Heart right ventricle (tissue), 16 donors: Measurements from ENCODE around the gene RAD51D. TPM values are rescaled to one million over a fixed set of nuclear protein-coding genes. Genes with fewer than 3 reads are reported as not detected.

ENCODE experiments used
- ATAC-seq, 8 donors: fragments of 200-7000 bp; cut with Tn5 transposase; one replicate each; pipeline ENCODE4 v1.9.1; 2020; ENCODE audit warnings: mild to moderate bottlenecking in 8 of 8, moderate library complexity in 8 of 8, moderate number of reproducible peaks in 1 of 8
- DNase-seq, 2 donors: peaks; one replicate each; pipeline ENCODE4 v3.0.0-alpha.2; 2020
- H3K27ac ChIP-seq, 10 donors: fragments of 200-600 bp; sonication (generic) in 2 of 10; one replicate each; pipeline versions ENCODE4 v1.5.0 to v1.8.0; 2020 to 2022; ENCODE audit warnings: mild to moderate bottlenecking in 3 of 10
- H3K27me3 ChIP-seq, 7 donors: fragments of 200-600 bp; one replicate each; pipeline ENCODE4 v1.8.0; 2021 to 2022; ENCODE audit warnings: mild to moderate bottlenecking in 2 of 7
- H3K36me3 ChIP-seq, 9 donors: fragments of 200-600 bp; sonication (generic) in 1 of 9; one replicate each; pipeline versions ENCODE4 v1.5.0 to v1.8.0; 2020 to 2022; ENCODE audit warnings: mild to moderate bottlenecking in 2 of 9
- H3K4me1 ChIP-seq, 9 donors: fragments of 200-600 bp; sonication (generic) in 1 of 9; one replicate each; pipeline versions ENCODE4 v1.5.0 to v1.8.0; 2020 to 2022; ENCODE audit warnings: mild to moderate bottlenecking in 4 of 9
- H3K4me3 ChIP-seq, 10 donors: fragments of 200-600 bp; sonication (generic) in 2 of 10; one replicate each; pipeline versions ENCODE4 v1.5.0 to v1.8.0; 2020 to 2022; ENCODE audit warnings: mild to moderate bottlenecking in 7 of 10, moderate library complexity in 2 of 10
- H3K9me3 ChIP-seq, 11 donors: fragments of 200-600 bp in 10 of 11; sonication (generic) in 2 of 11; one replicate each; pipeline versions ENCODE4 v1.5.0 to v1.8.0; 2013 to 2022; ENCODE audit warnings: mild to moderate bottlenecking in 2 of 11, control low read depth in 1 of 11, moderate library complexity in 1 of 11
- WGBS, 2 donors: extraction: QIAGEN DNeasy Blood & Tissue Kit; methylation state at CpG; one replicate each; pipeline ENCODE4 v1.1.7; 2013; ENCODE audit warnings: inconsistent platforms in 1 of 2; 5-methylcytosine and 5-hydroxymethylcytosine counted together
- intact Hi-C, 10 donors: fragments of 100-400 bp; cut with DNase I; formaldehyde crosslinking; loops; one replicate each; pipeline versions ENCODE4 v1.11.1 to v1.14.2; 2022
- polyA plus RNA-seq, 2 donors: library from polyadenylated mRNA; stranded (reverse); fragments of 200-250 nt; gene quantifications; one replicate each; pipeline ENCODE4 v1.2.3, GENCODE V29; 2013
- total RNA-seq, 10 donors: library from RNA; stranded (reverse); fragmentation: NEBNext Ultra II Directional in 3 of 10; extraction: Animal tissue kit (Norgen Biotek cat#: 25700) in 3 of 10; gene quantifications; one replicate each; pipeline versions ENCODE4 v1.2.1 to v1.2.4, GENCODE V29; 2021 to 2023
- TF ChIP-seq, protein P1 (sequence below), 9 donors: fragments of 200-600 bp; sonication (generic) in 2 of 9; IDR thresholded peaks; one replicate each; pipeline versions ENCODE4 v1.5.0 to v1.8.0; 2021 to 2022; ENCODE audit warnings: antibody characterized with exemption in 9 of 9, mild to moderate bottlenecking in 5 of 9, moderate library complexity in 1 of 9
- donor health status: Arrhythmogenic right ventricular cardiomyopathy.
- donor health status: ischemic (EF 13 %, LVEDD 7.1; RV severe dilation, severe dysfunction).
- donor health status: healthy with polysubstance abuse.
- donor health status: DM: no; HTN: yes; CAD: no.
- donor health status: DM: no; HTN: no; CAD: no.
- donor health status: ischemic (EF 25% LVEDD 6.9; RV normal size, moderate dysfunction).
- donor health status: ischemic (EF 25% LVEDD 5.7; RV mildly dilated, moderate dysfunction).
- donor health status: healthy.
- donor health status: DM: yes; HTN: yes; CAD: no.
- donor health status: Ischemic cardiomyopathy.
- donor health status: ischemic (EF 35%, LVEDD 5.7; RV mildly dilated, moderate dysfunction).
- donor health status: nonischemic (EF 11% LVEDD 7.7; RV severe dilation, severe dysfunction).
- donor health status: DM: yes; HTN: yes; CAD: no.
- donor health status: PGD.
- donor health status: ischemic (EF 29% LVEDD 5.4; RV normal size, mild dysfunction).
- donor health status: nonischemic (EF 23%, LVEDD 6.1; RV moderate dilation, normal function).

RAD51D gene
- total and polyA plus RNA-seq, 12 donors: 3.0 to 9.6 (median 5.3) TPM

DNA sequence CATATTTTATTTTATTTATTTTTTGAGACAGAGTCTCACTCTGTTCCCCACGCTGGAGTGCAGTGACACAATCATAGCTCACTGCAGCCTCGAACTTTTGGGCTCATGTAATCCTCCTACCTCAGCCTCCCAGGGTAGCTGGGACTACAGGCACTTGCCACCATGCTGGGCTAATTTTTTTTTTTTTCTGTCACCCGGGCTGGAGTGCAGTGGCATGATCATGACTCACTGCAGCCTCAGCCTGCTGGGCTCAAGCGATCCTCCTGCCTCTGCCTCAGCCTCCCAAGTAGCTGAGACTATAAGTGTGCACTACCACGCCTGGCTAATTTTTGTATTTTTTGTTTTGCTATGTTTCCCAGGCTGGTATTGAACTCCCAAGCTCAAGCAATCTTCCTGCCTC is 45.1 kb upstream of the RAD51D start:
- intact Hi-C loops: loop anchor here in 4 of 10 donors (5.0 to 10.0 kb wide), 3 partner anchors 368 to 580 kb away; partner anchors contain the start of gene SLFN12L (in 1 of the 4)
- Histone ChIP-seq H3K36me3 (peaks cover 0 to 78% (median under 1%) of the 10 kb centered on the region in 9 donors), H3K9me3 (no peaks in the 10 kb centered on the region)

DNA sequence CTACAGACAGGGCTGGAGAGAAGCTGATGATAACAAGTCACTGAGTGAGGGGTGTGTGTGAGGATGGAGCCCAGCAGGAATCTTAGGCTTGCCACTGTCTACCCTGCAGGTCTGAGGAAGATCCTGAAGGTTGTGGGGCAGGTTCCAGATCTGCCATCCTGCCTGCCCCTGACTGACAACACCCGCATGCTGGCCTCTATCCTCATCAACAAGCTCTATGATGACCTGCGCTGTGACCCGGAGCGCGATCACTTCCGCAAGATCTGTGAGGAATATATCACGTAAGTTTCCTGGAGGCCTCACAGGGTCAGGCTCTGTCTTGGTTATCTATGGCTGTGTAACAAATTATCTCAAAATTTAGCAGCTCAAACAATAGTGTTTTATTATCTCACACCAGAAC is 44.2 kb upstream of the RAD51D start:
- ATAC-seq (no peak), DNase-seq (no peak)
- Histone ChIP-seq H3K36me3 (peaks cover 0 to 79% (median 5%) of the 10 kb centered on the region in 9 donors), H3K9me3 (no peaks in the 10 kb centered on the region), H3K27me3 (no peaks in the 10 kb centered on the region), H3K4me3 (no peak overlapping the region), H3K27ac (no peak overlapping the region), H3K4me1 (peaks cover 0 to 16% (median 0%) of the 10 kb centered on the region in 9 donors)
- intact Hi-C loops: loop anchor here in 2 of 10 donors (10.0 kb wide), 1 partner anchor 581 kb away; no protein-coding TSS in a partner anchor
- TF ChIP-seq, protein P1, sequence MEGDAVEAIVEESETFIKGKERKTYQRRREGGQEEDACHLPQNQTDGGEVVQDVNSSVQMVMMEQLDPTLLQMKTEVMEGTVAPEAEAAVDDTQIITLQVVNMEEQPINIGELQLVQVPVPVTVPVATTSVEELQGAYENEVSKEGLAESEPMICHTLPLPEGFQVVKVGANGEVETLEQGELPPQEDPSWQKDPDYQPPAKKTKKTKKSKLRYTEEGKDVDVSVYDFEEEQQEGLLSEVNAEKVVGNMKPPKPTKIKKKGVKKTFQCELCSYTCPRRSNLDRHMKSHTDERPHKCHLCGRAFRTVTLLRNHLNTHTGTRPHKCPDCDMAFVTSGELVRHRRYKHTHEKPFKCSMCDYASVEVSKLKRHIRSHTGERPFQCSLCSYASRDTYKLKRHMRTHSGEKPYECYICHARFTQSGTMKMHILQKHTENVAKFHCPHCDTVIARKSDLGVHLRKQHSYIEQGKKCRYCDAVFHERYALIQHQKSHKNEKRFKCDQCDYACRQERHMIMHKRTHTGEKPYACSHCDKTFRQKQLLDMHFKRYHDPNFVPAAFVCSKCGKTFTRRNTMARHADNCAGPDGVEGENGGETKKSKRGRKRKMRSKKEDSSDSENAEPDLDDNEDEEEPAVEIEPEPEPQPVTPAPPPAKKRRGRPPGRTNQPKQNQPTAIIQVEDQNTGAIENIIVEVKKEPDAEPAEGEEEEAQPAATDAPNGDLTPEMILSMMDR (IDR thresholded peaks at IDR 0.05): no peak
- 92% methylated on average over 7 of the region's 7 CpGs for WGBS, 2 donors

More for the DNA sequence above, 45.1 kb upstream of the RAD51D start:
- ATAC-seq (no peak), DNase-seq (no peak)
- TF ChIP-seq, protein P1 (IDR thresholded peaks at IDR 0.05): no peak
- H3K4me3 ChIP-seq: no peak overlapping the region
- peaks cover 0 to 16% (median 0%) of the 10 kb centered on the region in 9 donors for H3K4me1 ChIP-seq
- H3K27ac ChIP-seq: no peak overlapping the region
- H3K27me3 ChIP-seq: no peaks in the 10 kb centered on the region
- WGBS, 2 donors: 71 to 79% methylated on average over 5 of the region's 5 CpGs

DNA sequence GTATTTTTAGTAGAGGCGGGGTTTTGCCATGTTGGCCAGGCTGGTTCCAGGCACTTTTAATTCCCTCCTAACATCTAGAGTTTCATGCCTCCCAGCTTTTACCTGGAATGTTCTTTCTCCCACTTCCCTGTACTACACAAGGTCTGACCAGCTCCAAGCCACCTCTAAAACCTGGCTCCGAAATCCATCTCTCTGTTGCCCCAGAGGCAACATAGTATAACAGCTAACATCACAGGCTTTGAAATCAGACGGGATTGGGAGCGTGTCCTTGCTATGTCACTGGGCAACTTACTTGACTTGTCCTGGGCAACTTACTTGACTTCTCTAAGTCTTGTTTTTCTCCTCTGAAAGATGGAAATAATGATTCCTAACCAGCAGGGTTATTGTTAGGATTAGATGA is 43.1 kb upstream of the RAD51D start:
- peaks cover 0 to 16% (median 0%) of the 10 kb centered on the region in 9 donors for H3K4me1 ChIP-seq
- H3K27ac ChIP-seq: no peak overlapping the region
- TF ChIP-seq, protein P1 (IDR thresholded peaks at IDR 0.05): no peak
- H3K36me3 ChIP-seq: peaks cover 0 to 73% (median 5%) of the 10 kb centered on the region in 9 donors
- WGBS, 2 donors: 84 to 87% methylated on average over 4 of the region's 4 CpGs
- H3K9me3 ChIP-seq: no peaks in the 10 kb centered on the region
- no peak overlapping the region for H3K4me3 ChIP-seq
- no peaks in the 10 kb centered on the region for H3K27me3 ChIP-seq
- DNase-seq (no peak), ATAC-seq (no peak)
- intact Hi-C loops: loop anchor here in 2 of 10 donors (10.0 kb wide), 1 partner anchor 582 kb away; no protein-coding TSS in a partner anchor

DNA sequence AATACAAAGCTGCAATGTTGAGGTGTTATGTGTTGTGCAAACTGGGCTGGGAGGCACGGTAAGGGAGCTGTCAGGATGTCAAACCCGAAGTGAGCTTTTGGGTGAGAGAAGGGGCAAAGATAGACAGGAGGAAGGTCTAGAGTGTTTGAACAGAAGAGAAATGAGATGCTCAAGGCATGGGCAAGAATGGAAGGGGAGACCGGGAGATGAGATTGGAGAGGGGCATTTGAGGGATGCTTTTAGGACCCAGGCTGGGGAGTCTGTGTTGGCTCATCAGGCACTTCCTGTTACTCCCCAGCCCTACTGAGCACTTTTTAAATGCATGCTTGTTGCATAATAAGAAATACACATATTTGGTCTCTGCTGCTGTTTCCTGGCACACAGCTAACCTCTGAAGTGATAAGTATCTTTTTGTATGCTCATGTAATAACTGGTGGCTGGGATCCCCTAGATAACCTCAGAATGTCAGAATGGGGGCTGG is 41.7 kb upstream of the RAD51D start:
- Histone ChIP-seq H3K27ac (peak overlapping the region in 1 of 10 donors; percentile 33), H3K9me3 (no peaks in the 10 kb centered on the region), H3K36me3 (peaks cover 0 to 82% (median 5%) of the 10 kb centered on the region in 9 donors), H3K4me3 (no peak overlapping the region), H3K27me3 (no peaks in the 10 kb centered on the region), H3K4me1 (peaks cover 0 to 16% (median 0%) of the 10 kb centered on the region in 9 donors)
- ATAC-seq (peak in 2 of 8 donors; percentile 31 to 34), DNase-seq (no peak)
- intact Hi-C loops: loop anchor here in 2 of 10 donors (10.0 kb wide), 1 partner anchor 583 kb away; no protein-coding TSS in a partner anchor
- TF ChIP-seq, protein P1 (IDR thresholded peaks at IDR 0.05): no peak
- WGBS, 2 donors: 72 to 74% methylated on average over 3 of the region's 3 CpGs
